22Rv1 (cell line): ENCODE results near the gene EFHD2.

Experiments
- H3K27ac ChIP-seq: fragments of 450-650 bp; 2 replicates; pipeline ENCODE4 v1.5.1; 2017
- ZFX ChIP-seq: fragments of 450-650 bp; IDR thresholded peaks from 2 replicates; pipeline ENCODE4 v1.6.1; 2017; ENCODE audit warnings: antibody characterized with exemption, borderline replicate concordance
- TF ChIP-seq, protein P1 (sequence below): fragments of 450-650 bp; IDR thresholded peaks from 2 replicates; pipeline ENCODE4 v1.5.1; 2017; ENCODE audit warnings: mild to moderate bottlenecking

Gene EFHD2

DNA sequence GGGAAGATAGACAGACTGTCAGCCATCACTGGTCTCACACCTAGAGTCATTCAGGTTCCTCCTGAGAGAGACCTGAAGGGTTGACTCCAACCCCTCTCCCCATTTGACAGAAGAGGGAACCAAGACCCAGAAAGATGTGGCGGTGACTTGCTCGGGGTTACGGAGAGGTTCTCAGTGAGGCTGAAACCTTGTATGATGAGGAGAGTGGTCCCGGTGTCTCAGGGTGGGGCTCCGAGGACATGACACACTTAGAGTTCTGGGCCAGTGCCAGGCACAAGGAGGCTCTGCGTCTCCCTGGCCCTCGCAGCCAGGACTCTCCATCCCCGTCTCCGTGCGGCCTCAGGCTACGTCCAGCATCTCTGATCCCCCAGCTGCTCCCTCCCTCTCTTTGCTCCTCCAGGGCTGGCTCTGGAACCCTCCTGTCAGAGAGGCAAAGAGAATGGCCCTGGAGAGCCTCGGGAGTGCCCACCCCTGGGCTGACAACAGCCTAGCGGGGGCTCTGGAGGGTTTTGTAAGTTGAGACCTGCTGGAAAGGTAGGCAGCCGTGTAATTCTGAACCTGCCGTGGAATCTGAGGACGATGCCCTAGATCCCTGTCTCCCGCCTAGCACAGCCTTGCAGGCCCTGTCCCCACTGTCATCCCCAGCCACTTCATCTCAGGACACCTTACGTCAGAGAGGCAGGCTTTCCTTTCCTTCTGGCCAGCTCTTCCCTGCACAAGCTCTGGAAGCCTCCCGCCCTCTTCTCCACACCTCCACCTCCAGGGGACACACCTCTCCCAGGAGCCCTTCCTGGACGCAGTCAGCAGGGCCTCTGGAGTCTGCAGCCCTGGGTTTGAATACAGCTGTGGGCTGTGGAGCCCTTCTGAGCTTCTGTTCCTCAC is 4.1 kb downstream of the EFHD2 start:
- TF ChIP-seq ZFX = no peak
- H3K27ac ChIP-seq = no peak overlapping the region

DNA sequence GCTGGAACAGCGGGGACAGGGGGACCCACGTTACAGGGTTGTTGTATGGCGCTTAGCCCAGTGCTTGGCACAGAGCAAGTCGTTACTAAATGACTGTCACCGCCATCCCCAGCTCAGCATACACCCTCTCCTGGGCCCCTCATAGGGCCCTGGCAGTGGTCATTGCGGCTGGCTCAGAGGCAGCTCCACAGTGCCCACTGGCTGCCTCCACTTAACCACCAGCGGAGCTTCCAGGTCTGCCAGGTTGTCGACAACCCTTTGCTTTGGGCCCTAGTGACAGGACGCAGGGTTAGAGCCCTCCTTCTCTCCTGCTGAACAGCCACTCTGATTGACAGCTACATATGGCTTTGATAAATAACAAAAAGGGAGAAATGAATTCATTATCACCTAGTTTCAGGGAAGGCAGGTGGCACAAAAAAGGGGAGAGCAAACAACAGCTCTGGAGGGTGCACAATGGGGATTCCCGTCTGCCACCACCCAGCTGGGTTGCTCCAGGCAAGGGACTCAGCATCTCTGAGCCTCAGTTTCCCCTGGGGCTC is 4.8 kb downstream of the EFHD2 start:
- no peak overlapping the region for H3K27ac ChIP-seq
- TF ChIP-seq ZFX = no peak
- TF ChIP-seq, protein P1, sequence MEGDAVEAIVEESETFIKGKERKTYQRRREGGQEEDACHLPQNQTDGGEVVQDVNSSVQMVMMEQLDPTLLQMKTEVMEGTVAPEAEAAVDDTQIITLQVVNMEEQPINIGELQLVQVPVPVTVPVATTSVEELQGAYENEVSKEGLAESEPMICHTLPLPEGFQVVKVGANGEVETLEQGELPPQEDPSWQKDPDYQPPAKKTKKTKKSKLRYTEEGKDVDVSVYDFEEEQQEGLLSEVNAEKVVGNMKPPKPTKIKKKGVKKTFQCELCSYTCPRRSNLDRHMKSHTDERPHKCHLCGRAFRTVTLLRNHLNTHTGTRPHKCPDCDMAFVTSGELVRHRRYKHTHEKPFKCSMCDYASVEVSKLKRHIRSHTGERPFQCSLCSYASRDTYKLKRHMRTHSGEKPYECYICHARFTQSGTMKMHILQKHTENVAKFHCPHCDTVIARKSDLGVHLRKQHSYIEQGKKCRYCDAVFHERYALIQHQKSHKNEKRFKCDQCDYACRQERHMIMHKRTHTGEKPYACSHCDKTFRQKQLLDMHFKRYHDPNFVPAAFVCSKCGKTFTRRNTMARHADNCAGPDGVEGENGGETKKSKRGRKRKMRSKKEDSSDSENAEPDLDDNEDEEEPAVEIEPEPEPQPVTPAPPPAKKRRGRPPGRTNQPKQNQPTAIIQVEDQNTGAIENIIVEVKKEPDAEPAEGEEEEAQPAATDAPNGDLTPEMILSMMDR = no peak

DNA sequence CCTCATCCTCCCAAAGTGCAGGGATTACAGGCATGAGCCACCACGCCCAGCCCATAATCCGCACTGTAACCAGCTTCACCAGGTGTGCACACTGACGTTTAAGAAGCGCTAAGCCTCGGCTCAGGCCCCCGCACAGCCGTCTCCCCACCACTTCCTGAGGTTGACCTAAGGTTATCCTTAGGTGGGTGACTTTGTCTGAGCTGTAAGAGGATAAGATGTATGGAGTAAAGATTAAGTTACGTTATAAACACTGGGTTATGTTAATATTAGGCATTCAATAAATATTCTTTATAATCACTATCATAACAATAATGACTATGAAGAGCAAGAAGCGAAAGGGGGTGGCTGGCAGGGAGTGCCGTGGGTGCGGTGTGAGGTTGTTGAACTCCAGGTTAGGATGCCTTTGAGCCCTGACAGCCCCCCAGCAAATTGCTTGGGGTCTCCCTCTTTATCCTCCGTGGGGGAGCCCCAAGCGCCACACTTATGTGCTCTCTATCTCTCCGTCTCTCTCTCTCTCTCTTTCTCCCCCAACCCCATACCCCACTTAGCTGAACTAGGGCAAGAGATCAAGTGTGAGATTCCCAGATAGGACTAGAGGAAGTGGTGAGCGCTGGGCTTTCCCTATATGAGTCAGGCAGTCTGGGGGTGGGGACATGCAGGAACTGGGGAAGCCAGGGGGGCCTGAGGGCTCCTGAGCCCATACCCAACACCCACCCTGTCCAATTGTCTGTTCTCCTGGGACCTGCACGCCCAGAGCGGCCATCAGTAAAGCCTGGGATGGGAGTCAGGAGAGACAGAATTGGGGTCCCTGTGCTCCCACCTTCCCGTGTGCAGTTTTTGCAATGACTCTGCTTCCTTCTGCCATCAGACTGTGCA is 7.6 kb downstream of the EFHD2 start:
- no peak overlapping the region for H3K27ac ChIP-seq
- TF ChIP-seq, protein P1 = no peak
- TF ChIP-seq ZFX = no peak

DNA sequence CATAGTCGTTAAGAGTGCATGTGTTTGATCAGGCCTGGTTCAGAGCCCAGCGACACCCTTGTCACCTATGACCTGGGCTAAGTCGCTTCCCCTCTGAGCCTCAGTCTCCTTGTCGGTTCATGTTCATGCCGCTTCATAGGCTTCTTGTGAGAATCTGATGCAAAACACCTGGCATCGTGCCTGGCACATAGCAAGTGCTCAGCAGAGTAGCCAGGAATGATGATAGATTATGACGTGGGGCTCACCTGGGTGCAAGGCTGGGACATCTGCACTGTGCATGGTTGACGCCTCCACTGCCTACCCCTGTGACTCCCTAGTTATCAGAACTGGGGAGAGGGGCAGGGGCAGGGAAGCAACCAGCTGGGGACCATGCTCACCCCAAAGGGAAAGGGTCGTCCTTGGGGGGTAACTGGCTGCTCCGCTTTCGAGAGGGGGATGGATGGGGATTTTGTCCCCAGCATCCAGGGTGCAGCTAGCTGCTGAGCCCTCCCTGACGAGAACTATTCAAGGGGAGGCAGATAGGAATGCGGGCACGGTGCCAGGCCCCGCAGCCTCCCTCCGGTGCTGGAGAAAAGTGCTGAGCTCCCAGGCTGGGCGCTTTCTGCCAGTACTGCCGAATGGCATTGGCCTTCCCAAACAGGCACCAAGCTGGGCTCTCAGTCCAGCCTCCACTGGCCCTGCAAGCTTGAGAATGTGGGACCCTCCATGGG is 9.3 kb downstream of the EFHD2 start:
- H3K27ac ChIP-seq = no peak overlapping the region
- no peak for TF ChIP-seq ZFX
- TF ChIP-seq, protein P1 = no peak

DNA sequence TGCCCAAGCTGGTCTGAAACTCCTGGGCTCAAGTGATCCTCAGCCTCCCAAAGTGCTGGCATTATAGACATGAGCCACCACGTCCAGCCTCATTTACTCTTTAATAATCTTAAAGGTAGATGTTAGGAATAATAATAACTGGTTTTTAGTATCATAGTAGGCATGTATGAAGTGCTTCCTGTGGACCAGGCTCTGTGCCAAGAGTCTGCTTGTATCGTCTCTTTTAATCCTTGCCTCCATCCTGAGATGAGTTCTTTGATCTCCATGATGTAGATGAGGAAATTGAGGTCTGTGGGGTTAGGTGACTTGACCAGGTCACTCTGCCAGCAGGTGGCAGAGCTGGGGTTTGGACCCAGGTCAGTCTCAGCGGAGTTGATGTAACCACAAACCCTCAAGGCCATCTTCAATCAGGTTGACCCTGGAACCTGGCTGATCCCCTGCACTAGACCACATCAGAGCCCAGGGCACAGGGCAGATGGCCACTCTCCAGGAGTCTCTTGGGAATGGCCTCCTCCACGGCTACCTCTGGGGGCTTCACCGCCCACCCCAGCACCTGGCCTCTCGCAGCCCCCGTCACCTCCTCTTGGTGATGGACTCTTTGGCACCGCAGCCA is 11.3 kb downstream of the EFHD2 start:
- no peak for TF ChIP-seq ZFX
- TF ChIP-seq, protein P1 = no peak
- H3K27ac ChIP-seq = no peak overlapping the region

DNA sequence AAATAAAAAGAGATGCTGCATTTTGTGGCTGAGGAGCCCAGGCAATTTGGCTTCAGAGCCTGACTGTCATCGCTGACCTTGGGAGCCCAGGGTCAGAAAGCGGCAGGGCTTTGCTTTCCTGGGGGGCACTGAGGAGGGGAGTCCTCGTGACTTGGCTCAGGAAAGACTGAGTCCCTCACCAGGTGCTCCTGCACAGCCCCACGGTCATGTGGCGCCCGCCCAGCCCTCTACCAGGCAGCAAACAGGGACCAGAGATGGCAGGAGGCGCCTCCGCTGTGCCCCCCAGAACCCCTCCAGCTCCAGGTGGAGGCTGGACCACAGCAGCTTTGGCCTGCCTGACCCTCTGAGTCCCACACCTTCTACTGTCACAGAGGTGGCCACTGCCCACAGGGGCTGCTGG is 13.2 kb downstream of the EFHD2 start:
- H3K27ac ChIP-seq = no peak overlapping the region
- no peak for TF ChIP-seq ZFX
- TF ChIP-seq, protein P1 = no peak
